WTC11 (cell line): ENCODE results near the gene ISM2. TPM values are rescaled to one million over a fixed set of nuclear protein-coding genes. Genes with fewer than 3 reads are reported as not detected.

ENCODE experiments used
- ATAC-seq: fragments of 200-7000 bp; cut with Tn5 transposase; 2 replicates; pipeline ENCODE4 v1.10.0; 2021; ENCODE audit warnings: mild to moderate bottlenecking, moderate library complexity
- CTCF ChIA-PET: fragments of 300-600 bp; sonication (Branson Sonifier 250); formaldehyde crosslinking; loops from one replicate; lab custom pipeline; 2021; ENCODE audit warnings: antibody characterized with exemption; lab: Charles Lee
- POLR2A ChIA-PET: fragments of 350-600 bp; sonication (Branson Sonifier 250); formaldehyde crosslinking; loops from one replicate; lab custom pipeline; 2021; ENCODE audit warnings: antibody characterized with exemption; lab: Charles Lee
- DNase-seq: peaks from one replicate; pipeline ENCODE4 v3.0.0; 2021; ENCODE audit warnings: low spot score
- H3K27ac Mint-ChIP-seq: 2 replicates; pipeline ENCODE4 v1.8.0; 2021; ENCODE audit warnings: mixed read lengths
- H3K27me3 Mint-ChIP-seq: 2 replicates; pipeline ENCODE4 v1.8.0; 2021; ENCODE audit warnings: low read depth, mild to moderate bottlenecking, moderate library complexity, mixed read lengths
- H3K36me3 Mint-ChIP-seq: 2 replicates; pipeline ENCODE4 v1.8.0; 2021; ENCODE audit warnings: mixed read lengths
- H3K4me1 Mint-ChIP-seq: 2 replicates; pipeline ENCODE4 v1.8.0; 2022; ENCODE audit warnings: mixed read lengths
- H3K4me3 Mint-ChIP-seq: 2 replicates; pipeline ENCODE4 v1.8.0; 2021; ENCODE audit warnings: mild to moderate bottlenecking, moderate library complexity, mixed read lengths
- H3K9me3 Mint-ChIP-seq: 2 replicates; pipeline ENCODE4 v1.8.0; 2021; ENCODE audit warnings: mixed read lengths
- CREB1 ChIP-seq: sonication (generic); formaldehyde crosslinking; IDR thresholded peaks from 2 replicates; pipeline ENCODE4 v1.8.0; 2023; ENCODE audit warnings: mild to moderate bottlenecking, missing genetic modification reagents
- CREM ChIP-seq: sonication (generic); formaldehyde crosslinking; IDR thresholded peaks from 2 replicates; pipeline ENCODE4 v1.8.1; 2022; ENCODE audit warnings: mild to moderate bottlenecking, missing genetic modification reagents, moderate library complexity
- E2F5 ChIP-seq: sonication (generic); formaldehyde crosslinking; IDR thresholded peaks from 2 replicates; pipeline ENCODE4 v1.8.1; 2022; ENCODE audit warnings: mild to moderate bottlenecking, moderate library complexity, missing genetic modification reagents
- ELF4 ChIP-seq: sonication (generic); formaldehyde crosslinking; IDR thresholded peaks from 2 replicates; pipeline ENCODE4 v1.8.1; 2022; ENCODE audit warnings: low read depth, mild to moderate bottlenecking, moderate library complexity, missing genetic modification reagents
- ETV6 ChIP-seq: sonication (generic); formaldehyde crosslinking; IDR thresholded peaks from 2 replicates; pipeline ENCODE4 v1.8.1; 2022; ENCODE audit warnings: mild to moderate bottlenecking, missing genetic modification reagents
- GRHL2 ChIP-seq: fragments of 250-450 bp; sonication (Bioruptor Pico); IDR thresholded peaks from 2 replicates; pipeline ENCODE4 v1.8.0; 2022; ENCODE audit warnings: mild to moderate bottlenecking, moderate library complexity; ENCODE audit not compliant: insufficient replicate concordance, severe bottlenecking
- HMGA2 ChIP-seq: fragments of 250-450 bp; sonication (Bioruptor Pico); IDR thresholded peaks from 2 replicates; pipeline ENCODE4 v1.4.0; 2021; ENCODE audit warnings: mild to moderate bottlenecking, moderate library complexity
- IRF1 ChIP-seq: sonication (generic); formaldehyde crosslinking; IDR thresholded peaks from 2 replicates; pipeline ENCODE4 v1.8.0; 2023; ENCODE audit warnings: missing genetic modification reagents
- MYBL2 ChIP-seq: sonication (generic); formaldehyde crosslinking; IDR thresholded peaks from 2 replicates; pipeline ENCODE4 v1.8.1; 2023; ENCODE audit warnings: mild to moderate bottlenecking, moderate library complexity, missing genetic modification reagents
- NFYB ChIP-seq: sonication (generic); formaldehyde crosslinking; conservative IDR thresholded peaks from 2 replicates; pipeline ENCODE4 v1.8.0; 2022; ENCODE audit warnings: low read depth, missing genetic modification reagents
- PRRX2 ChIP-seq: fragments of 250-450 bp; sonication (Bioruptor Pico); IDR thresholded peaks from 2 replicates; pipeline ENCODE4 v1.8.0; 2021; ENCODE audit warnings: mild to moderate bottlenecking
- USF2 ChIP-seq: sonication (generic); formaldehyde crosslinking; IDR thresholded peaks from 2 replicates; pipeline ENCODE4 v1.8.1; 2023; ENCODE audit warnings: mild to moderate bottlenecking, missing genetic modification reagents, moderate library complexity
- ZBTB21 ChIP-seq: sonication (generic); formaldehyde crosslinking; IDR thresholded peaks from 2 replicates; pipeline ENCODE4 v1.8.1; 2023; ENCODE audit warnings: mild to moderate bottlenecking, missing genetic modification reagents, borderline replicate concordance
- ZMAT4 ChIP-seq: fragments of 250-450 bp; sonication (Bioruptor Pico); IDR thresholded peaks from 2 replicates; pipeline ENCODE4 v1.9.0; 2021; ENCODE audit warnings: mild to moderate bottlenecking
- ZNF232 ChIP-seq: sonication (generic); formaldehyde crosslinking; IDR thresholded peaks from 2 replicates; pipeline ENCODE4 v1.8.0; 2022; ENCODE audit warnings: mild to moderate bottlenecking, missing genetic modification reagents
- ZNF263 ChIP-seq: sonication (generic); formaldehyde crosslinking; IDR thresholded peaks from 2 replicates; pipeline ENCODE4 v1.8.1; 2022; ENCODE audit warnings: low read depth, mild to moderate bottlenecking, moderate library complexity, missing genetic modification reagents
- total RNA-seq: library from RNA; stranded (reverse); gene quantifications from 3 replicates; pipeline ENCODE4 v1.2.3, GENCODE V29; 2021
- TF ChIP-seq, protein P1 (sequence below): sonication (generic); formaldehyde crosslinking; conservative IDR thresholded peaks from 2 replicates; pipeline ENCODE4 v1.8.1; 2022; ENCODE audit warnings: mild to moderate bottlenecking, missing genetic modification reagents
- TF ChIP-seq, protein P2 (sequence below): sonication (generic); formaldehyde crosslinking; IDR thresholded peaks from 2 replicates; pipeline ENCODE4 v1.8.0; 2023; ENCODE audit warnings: missing genetic modification reagents, mild to moderate bottlenecking, borderline replicate concordance
- TF ChIP-seq, protein P3 (sequence below): sonication (generic); formaldehyde crosslinking; IDR thresholded peaks from 2 replicates; pipeline ENCODE4 v1.8.0; 2022; ENCODE audit warnings: mild to moderate bottlenecking, missing genetic modification reagents
- TF ChIP-seq, protein P4 (sequence below): fragments of 250-450 bp; sonication (Bioruptor Pico); IDR thresholded peaks from 2 replicates; pipeline ENCODE4 v1.9.0; 2021; ENCODE audit warnings: mild to moderate bottlenecking

Gene ISM2
- total RNA-seq, 1 experiment from 2014 or later = 1.4 TPM

DNA sequence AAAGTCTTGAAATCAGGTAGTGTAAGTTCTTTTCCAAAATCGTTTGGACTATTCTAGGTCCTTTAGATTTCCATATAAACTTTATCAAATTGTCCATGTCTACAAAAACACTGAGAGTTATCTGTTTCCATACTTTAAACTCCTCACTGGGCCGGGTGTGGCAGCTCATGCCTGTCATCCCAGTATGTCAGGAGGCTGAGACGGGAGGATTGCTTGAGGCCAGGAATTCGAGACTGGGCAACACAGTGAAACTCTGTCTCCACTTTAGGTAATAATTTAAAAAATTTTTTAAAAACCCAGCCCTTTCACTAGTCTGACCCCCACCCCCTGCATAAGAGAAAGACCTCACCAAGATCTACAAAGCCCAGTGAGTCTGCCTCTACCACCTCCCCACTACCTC, 6.4 kb upstream of the ISM2 start:
- Mint-ChIP-seq H3K4me1 (no peaks in the 10 kb centered on the region), H3K27ac (no peak overlapping the region), H3K36me3 (peaks cover 6% of the 10 kb centered on the region; the same call in 1 of the 2 replicates), H3K9me3 (peaks cover 13% of the 10 kb centered on the region), H3K4me3 (no peak overlapping the region), H3K27me3 (peaks cover 15% of the 10 kb centered on the region)
- no peak for ATAC-seq
- CTCF ChIA-PET = interaction anchor here (0.6 kb wide), 1 partner anchor 181 kb away, joined by 4 read pairs; no protein-coding TSS in a partner anchor
- POLR2A ChIA-PET = no interaction called here
- TF ChIP-seq NFYB (CRISPR knock-in tag) = no peak
- TF ChIP-seq, protein P1, sequence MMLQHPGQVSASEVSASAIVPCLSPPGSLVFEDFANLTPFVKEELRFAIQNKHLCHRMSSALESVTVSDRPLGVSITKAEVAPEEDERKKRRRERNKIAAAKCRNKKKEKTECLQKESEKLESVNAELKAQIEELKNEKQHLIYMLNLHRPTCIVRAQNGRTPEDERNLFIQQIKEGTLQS = no peak
- TF ChIP-seq, protein P2, sequence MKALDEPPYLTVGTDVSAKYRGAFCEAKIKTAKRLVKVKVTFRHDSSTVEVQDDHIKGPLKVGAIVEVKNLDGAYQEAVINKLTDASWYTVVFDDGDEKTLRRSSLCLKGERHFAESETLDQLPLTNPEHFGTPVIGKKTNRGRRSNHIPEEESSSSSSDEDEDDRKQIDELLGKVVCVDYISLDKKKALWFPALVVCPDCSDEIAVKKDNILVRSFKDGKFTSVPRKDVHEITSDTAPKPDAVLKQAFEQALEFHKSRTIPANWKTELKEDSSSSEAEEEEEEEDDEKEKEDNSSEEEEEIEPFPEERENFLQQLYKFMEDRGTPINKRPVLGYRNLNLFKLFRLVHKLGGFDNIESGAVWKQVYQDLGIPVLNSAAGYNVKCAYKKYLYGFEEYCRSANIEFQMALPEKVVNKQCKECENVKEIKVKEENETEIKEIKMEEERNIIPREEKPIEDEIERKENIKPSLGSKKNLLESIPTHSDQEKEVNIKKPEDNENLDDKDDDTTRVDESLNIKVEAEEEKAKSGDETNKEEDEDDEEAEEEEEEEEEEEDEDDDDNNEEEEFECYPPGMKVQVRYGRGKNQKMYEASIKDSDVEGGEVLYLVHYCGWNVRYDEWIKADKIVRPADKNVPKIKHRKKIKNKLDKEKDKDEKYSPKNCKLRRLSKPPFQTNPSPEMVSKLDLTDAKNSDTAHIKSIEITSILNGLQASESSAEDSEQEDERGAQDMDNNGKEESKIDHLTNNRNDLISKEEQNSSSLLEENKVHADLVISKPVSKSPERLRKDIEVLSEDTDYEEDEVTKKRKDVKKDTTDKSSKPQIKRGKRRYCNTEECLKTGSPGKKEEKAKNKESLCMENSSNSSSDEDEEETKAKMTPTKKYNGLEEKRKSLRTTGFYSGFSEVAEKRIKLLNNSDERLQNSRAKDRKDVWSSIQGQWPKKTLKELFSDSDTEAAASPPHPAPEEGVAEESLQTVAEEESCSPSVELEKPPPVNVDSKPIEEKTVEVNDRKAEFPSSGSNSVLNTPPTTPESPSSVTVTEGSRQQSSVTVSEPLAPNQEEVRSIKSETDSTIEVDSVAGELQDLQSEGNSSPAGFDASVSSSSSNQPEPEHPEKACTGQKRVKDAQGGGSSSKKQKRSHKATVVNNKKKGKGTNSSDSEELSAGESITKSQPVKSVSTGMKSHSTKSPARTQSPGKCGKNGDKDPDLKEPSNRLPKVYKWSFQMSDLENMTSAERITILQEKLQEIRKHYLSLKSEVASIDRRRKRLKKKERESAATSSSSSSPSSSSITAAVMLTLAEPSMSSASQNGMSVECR (CRISPR knock-in tag) = no peak
- TF ChIP-seq CREM (CRISPR knock-in tag) = no peak
- TF ChIP-seq CREB1 (CRISPR knock-in tag) = no peak
- TF ChIP-seq IRF1 (CRISPR knock-in tag) = no peak
- TF ChIP-seq ELF4 (CRISPR knock-in tag) = no peak
- no peak for TF ChIP-seq ZNF232 (CRISPR knock-in tag)
- TF ChIP-seq ZNF263 (CRISPR knock-in tag) = no peak
- TF ChIP-seq E2F5 (CRISPR knock-in tag) = no peak
- no peak for TF ChIP-seq MYBL2 (CRISPR knock-in tag)
- no peak for DNase-seq

DNA sequence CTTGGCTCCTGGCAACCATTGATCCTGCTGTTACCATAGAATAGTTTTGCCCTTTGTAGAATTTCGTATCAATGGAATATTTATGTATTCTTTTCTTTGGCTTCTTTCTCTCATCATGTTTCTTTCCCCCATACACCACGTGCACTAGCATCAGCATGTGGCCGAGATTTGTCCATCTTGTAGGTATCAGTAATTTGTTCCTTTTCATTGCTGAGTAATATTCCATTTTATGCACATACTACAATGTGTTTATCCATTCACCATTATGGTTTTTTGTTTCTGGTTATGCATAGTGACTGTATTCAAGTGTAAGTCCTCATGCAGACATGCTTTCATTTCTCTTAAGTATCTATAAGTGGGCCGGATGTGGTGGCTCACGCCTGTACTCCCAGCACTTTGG, 4.5 kb upstream of the ISM2 start:
- Mint-ChIP-seq H3K36me3 (peaks cover 6% of the 10 kb centered on the region; the same call in 1 of the 2 replicates), H3K4me3 (no peak overlapping the region), H3K9me3 (peaks cover 13% of the 10 kb centered on the region), H3K27me3 (peaks cover 29% of the 10 kb centered on the region), H3K27ac (no peak overlapping the region), H3K4me1 (0 out of 2 replicates have a peak, but pooled peaks cover 4% of the 10 kb centered on the region)
- ATAC-seq (no peak), DNase-seq (no peak)
- ChIA-PET POLR2A (no interaction called here), CTCF (no interaction called here)
- TF ChIP-seq HMGA2 (CRISPR knock-in tag) (no peak), ZNF232 (CRISPR knock-in tag) (no peak), ZMAT4 (no peak), PRRX2 (CRISPR knock-in tag) (no peak), GRHL2 (no peak), E2F5 (CRISPR knock-in tag) (no peak), USF2 (CRISPR knock-in tag) (no peak), ZBTB21 (CRISPR knock-in tag) (no peak), ETV6 (no peak), ZNF263 (CRISPR knock-in tag) (no peak), ELF4 (CRISPR knock-in tag) (no peak)
- TF ChIP-seq, protein P3, sequence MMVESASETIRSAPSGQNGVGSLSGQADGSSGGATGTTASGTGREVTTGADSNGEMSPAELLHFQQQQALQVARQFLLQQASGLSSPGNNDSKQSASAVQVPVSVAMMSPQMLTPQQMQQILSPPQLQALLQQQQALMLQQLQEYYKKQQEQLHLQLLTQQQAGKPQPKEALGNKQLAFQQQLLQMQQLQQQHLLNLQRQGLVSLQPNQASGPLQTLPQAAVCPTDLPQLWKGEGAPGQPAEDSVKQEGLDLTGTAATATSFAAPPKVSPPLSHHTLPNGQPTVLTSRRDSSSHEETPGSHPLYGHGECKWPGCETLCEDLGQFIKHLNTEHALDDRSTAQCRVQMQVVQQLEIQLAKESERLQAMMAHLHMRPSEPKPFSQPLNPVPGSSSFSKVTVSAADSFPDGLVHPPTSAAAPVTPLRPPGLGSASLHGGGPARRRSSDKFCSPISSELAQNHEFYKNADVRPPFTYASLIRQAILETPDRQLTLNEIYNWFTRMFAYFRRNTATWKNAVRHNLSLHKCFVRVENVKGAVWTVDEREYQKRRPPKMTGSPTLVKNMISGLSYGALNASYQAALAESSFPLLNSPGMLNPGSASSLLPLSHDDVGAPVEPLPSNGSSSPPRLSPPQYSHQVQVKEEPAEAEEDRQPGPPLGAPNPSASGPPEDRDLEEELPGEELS = no peak
- TF ChIP-seq, protein P4, sequence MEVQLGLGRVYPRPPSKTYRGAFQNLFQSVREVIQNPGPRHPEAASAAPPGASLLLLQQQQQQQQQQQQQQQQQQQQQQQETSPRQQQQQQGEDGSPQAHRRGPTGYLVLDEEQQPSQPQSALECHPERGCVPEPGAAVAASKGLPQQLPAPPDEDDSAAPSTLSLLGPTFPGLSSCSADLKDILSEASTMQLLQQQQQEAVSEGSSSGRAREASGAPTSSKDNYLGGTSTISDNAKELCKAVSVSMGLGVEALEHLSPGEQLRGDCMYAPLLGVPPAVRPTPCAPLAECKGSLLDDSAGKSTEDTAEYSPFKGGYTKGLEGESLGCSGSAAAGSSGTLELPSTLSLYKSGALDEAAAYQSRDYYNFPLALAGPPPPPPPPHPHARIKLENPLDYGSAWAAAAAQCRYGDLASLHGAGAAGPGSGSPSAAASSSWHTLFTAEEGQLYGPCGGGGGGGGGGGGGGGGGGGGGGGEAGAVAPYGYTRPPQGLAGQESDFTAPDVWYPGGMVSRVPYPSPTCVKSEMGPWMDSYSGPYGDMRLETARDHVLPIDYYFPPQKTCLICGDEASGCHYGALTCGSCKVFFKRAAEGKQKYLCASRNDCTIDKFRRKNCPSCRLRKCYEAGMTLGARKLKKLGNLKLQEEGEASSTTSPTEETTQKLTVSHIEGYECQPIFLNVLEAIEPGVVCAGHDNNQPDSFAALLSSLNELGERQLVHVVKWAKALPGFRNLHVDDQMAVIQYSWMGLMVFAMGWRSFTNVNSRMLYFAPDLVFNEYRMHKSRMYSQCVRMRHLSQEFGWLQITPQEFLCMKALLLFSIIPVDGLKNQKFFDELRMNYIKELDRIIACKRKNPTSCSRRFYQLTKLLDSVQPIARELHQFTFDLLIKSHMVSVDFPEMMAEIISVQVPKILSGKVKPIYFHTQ (CRISPR knock-in tag) = no peak
